HG03108 (cell line): Measurements from ENCODE around the gene LNX1.

Experiments used
- ATAC-seq: cut with Tn5 transposase; IDR thresholded peaks from one replicate; pipeline ENCODE4 v1.9.1; 2021; ENCODE audit warnings: moderate library complexity; ENCODE audit not compliant: unreplicated experiment

The LNX1 gene

DNA sequence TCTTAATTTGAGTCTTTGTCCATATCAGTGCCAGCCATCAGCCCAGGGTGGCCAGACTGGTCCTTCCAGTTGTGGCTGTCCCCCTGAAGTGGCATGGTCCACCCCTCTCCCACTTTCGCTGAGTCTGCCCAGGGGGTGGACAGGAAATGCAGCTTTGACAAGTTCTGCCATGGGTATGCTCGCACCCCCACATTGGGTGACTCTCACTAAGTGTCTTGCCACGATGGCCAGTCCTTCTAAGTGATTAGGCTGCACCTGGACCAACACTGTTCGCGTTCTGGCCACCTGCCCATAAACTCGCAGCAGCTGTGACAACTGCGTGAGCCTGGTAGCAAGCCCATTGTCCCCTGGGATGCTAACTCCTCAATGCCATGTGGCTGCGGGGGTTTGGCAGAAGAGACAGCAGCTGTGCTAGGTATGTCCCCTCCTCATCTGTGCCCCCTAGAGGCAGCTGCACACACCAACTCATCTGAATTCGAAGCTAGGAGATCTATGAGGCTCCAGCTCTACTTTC is 10.0 kb upstream of the LNX1 start:
- ATAC-seq = no peak

DNA sequence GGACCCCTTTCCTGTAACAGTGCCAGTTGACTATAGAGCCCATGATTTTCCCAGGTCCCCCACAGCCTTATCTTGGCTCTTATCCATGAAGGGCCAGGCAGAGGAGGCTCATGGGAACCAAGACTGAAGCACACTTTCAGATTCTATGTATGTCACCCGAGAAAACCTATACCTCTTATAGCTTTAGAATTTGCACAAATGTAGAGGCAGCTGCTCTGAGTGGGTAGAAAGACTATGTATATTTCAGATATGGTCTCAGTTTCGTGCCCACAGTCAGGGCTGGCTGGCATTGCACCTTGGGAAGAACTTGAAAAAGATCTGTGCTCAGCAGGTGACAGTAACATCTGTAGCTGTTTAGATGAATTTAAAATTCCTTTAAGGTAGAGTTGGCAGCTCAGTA is 8.3 kb upstream of the LNX1 start:
- no peak for ATAC-seq

DNA sequence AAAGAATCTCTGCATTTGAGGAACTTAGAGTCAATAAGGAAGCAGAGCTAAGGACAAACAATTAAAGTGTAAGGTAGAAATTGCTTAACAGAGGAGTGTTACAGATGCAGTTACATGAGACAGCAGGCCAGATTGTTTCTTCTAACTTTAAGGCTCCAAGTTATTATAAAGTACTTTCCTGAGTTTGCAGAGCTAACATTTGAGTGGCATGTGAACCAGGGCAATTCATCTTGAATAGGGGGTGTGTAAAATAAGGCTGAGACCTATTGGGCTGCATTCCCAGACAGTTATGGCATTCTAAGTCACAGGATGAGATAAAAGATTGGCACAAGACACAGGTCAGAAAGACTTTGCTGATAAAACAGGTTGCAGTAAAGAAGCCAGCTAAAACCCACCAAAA is 7.6 kb upstream of the LNX1 start:
- no peak for ATAC-seq

DNA sequence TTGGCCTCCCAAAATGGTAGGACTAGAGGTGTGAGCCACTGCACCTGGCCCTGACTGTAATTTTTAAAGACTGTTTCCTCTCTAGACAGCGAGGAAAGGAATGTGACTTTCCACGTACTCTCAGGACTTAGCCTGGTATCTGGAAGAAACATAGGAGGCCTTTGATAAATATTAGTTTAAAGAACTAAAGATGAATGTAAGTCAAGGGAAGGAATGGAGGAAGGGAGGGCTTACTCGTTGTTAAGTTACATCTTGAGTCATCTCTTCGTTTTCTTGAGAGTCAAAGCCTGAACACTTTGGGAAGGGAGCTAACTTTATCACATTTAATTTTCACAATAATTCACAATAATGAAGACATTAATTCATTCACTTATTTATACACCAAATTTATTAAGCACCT is 7.2 kb upstream of the LNX1 start:
- no peak for ATAC-seq

DNA sequence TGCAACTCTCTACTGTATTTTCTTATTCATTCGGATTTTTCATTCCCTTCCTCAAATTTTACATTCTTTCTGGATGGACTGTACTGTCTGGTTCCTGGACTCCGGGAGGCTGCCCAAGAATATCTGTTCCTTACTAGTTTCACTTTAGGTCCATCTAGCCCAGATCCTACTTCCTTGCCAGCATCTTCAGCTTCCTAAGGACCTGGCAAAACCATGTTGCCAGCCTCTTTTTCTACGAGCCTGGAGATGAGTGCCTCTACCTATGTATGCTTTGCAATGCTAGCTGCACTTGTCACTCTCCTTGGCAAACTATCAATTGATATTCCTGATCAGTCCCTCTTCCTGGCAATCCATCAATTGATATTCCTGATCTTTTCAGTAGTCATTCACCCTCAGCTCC is 5.6 kb upstream of the LNX1 start:
- ATAC-seq = no peak

DNA sequence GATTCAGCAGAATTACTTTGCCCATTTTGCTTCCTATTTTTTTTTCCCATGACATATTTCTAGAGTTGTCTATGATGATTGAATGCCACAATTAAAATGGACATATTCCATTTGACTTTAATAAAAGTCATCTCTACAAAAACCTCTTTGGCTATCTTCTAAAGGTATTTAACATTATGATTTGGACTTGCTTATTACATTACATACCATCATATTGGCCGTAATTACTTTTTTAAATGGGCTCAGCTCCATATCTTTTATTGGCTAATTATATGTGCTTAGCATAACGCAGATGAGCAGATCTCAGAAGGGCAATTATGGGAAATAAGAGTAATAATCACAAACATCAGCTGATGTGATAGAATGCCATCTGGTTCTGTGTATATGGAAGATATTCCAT is 4.5 kb upstream of the LNX1 start:
- ATAC-seq = no peak

- ATAC-seq = no peak
Observed at GRCh38 chr4:53595204-53595603, 3.9 kb upstream of the LNX1 start.

- no peak for ATAC-seq
Observed at GRCh38 chr4:53593765-53594164, 2.5 kb upstream of the LNX1 start.

- ATAC-seq = no peak
Observed at GRCh38 chr4:53592686-53593501, 1.6 kb upstream of the LNX1 start.

- no peak for ATAC-seq
Observed at GRCh38 chr4:53592122-53592521, 836 bp upstream of the LNX1 start.

- ATAC-seq = no peak
Observed at GRCh38 chr4:53590187-53590586, 1.1 kb downstream of the LNX1 start.

DNA sequence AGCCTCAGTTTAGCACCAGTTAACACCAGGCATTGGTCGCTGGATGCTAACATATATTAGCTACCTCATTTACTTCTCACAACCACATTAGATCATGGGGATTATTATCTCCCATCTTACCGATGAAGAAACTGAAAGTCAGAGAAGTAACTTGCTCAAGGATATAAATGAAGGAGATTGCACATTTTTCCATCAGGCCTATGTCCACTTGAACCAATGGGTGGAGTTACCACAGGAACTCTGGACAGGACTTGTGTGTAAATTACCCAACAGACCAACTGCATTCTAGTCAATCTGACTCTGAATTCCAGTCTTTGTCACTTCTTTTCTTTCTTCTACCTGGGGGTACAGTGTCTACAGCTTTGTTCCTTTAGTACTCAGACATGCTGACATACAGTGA is 1.8 kb downstream of the LNX1 start:
- ATAC-seq = no peak

GRCh38 chr4:53587135-53587534 is 4.2 kb downstream of the LNX1 start:
- ATAC-seq = no peak

DNA sequence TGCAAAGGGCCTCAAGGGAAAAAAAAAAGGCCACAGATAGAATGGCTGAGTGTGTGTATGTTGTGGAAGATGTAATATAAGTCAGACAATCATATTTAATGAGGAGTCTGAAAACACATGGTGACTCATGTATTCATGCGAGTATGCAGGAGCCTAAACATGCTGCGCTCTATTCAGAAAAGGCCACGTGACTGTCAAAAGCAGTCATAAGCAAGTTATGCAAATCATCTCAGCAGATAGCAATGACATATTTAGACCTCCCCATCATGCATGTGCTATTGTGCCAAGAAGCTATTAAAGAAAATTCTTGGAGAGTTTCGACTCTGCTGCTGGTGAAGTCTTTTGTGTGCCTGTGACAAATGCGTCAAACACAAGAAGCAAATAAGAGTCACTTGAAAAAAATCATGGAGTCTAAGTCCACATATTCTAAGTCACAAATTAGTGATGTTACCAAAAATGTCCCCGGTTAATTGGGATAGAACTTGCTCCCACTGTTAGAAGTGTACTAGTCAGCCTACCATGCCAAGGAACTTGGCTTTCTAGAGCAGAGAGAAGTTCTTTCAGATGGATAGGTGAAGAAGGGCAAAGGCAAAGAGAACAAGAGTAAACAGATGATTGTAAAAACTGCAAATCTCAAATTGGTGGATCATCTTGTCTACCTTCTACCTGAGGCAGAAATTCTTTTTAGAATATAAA is 5.0 kb downstream of the LNX1 start:
- no peak for ATAC-seq

GRCh38 chr4:53584658-53585057 is 6.6 kb downstream of the LNX1 start:
- ATAC-seq = no peak

DNA sequence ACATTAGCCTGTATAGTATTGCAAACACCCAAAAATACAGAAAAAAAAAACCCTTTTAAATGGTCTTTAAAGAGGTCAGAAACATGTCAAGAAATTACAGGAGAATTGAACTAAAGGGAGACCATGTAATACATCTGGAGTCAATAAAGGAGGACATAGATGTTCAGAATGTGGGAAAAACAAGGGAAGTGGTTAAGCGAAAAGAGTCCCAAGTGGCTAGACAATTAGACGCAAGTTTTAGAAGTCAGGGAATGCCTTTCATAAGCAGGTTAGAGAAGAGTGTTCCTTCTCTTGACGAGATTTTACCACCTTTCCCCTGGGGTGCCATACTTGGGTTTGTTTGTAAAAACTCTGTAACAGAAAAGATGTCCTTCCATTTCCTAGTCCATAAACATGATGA is 7.8 kb downstream of the LNX1 start:
- no peak for ATAC-seq

- no peak for ATAC-seq
Observed at GRCh38 chr4:53582194-53582593, 9.1 kb downstream of the LNX1 start.

- no peak for ATAC-seq
Observed at GRCh38 chr4:53580274-53580673, 11.0 kb downstream of the LNX1 start.

- ATAC-seq = no peak
Observed at GRCh38 chr4:53579826-53580225, 11.5 kb downstream of the LNX1 start.

DNA sequence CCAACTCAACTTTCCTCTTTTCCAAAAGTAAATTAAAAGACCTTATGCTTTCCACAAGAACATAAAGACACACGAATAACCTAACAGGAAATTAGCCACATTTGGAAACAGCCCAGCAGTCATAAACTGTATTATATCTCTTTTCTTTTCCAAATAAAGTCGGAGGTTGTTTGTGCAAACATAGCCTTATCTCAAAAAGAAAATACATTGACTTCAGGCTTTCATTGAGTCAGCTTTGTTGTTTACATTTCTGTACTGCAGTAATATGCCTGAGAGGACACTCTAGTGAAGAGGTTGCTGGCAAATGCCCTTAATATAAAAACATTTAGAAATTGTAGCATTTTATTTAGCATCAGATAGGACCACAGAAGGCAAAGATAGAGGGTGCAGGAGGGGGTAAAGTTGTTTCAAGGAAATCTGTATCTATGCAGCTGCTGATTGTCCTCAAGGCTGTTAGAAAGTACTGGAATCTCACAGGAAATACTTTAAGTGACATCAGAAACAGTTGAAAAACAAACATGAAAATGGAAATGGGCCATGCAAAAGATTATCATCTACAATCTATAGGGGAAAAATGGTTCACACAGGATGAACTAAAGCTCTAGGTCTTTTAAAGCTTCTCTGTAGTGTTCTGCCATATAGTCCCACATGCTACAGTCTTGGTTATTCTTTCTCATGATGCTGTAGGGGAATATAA is 14.5 kb downstream of the LNX1 start:
- ATAC-seq = no peak

GRCh38 chr4:53576071-53576617 is 15.1 kb downstream of the LNX1 start:
- ATAC-seq = no peak
